Right atrium auricular region (tissue), 2 donors: Measurements from ENCODE around the gene MAGI1. TPM values are rescaled to one million over a fixed set of nuclear protein-coding genes. Genes with fewer than 3 reads are reported as not detected.

Experiments
- DNase-seq: peaks from one replicate; pipeline ENCODE4 v3.0.0-alpha.2; 2019; ENCODE audit warnings: low spot score
- H3K27ac ChIP-seq, 2 donors: fragments of 200-600 bp; sonication (generic); 1 replicate in 1 of 2; 2 replicates in 1 of 2; pipeline ENCODE4 v1.5.1; 2016 to 2019
- H3K27me3 ChIP-seq, 2 donors: fragments of 200-600 bp; sonication (generic); one replicate each; pipeline versions ENCODE4 v1.5.1 to v1.6.0; 2017 to 2019
- H3K36me3 ChIP-seq: fragments of 200-600 bp; sonication (generic); one replicate; pipeline ENCODE4 v1.5.1; 2016
- H3K4me1 ChIP-seq, 2 donors: fragments of 200-600 bp; sonication (generic); one replicate each; pipeline versions ENCODE4 v1.5.1 to v1.6.0; 2017 to 2019
- H3K4me3 ChIP-seq, 2 donors: fragments of 200-600 bp; sonication (generic); 1 replicate in 1 of 2; 2 replicates in 1 of 2; pipeline ENCODE4 v1.5.1; 2017 to 2019; ENCODE audit warnings: mild to moderate bottlenecking in 1 of 2, moderate library complexity in 1 of 2
- H3K9me3 ChIP-seq, 2 donors: fragments of 200-600 bp; sonication (generic); one replicate each; pipeline ENCODE4 v1.5.1; 2019
- total RNA-seq, 2 donors: library from RNA; depleted of rRNA; stranded (reverse); fragments of >200 nt; gene quantifications; one replicate each; pipeline ENCODE4 v1.1.0, GENCODE V29; 2016
- TF ChIP-seq, protein P1 (sequence below), 2 donors: fragments of 200-600 bp; sonication (generic); IDR thresholded peaks; one replicate each; pipeline ENCODE4 v1.5.1; 2019; ENCODE audit warnings: antibody characterized with exemption in 2 of 2

MAGI1 gene
- total RNA-seq, 2 donors from 2014 or later: 28.5 to 34.8 TPM

DNA sequence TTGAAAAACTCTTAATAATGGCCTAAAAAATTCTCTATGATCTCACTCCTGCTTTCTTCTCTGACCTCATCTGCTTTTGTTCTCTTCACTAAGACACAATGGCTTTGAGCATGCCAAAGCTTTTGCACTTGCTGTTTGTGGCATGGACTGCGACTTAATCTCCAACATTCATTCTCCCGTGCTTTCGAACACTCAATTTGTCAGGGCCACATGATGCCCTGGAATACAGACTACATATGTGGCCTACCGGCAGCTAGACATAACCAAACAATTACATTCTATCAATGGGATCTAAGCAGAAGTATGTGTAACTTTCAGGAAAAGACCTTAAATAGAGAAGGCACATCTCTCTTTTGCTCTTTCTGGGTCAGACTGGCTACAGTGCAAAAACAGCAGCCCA is 506.5 kb downstream of the MAGI1 start:
- Histone ChIP-seq H3K36me3 (no peaks in the 10 kb centered on the region), H3K27ac (no peak overlapping the region), H3K4me1 (peaks cover 0 to 11% of the 10 kb centered on the region in 2 donors), H3K27me3 (no peaks in the 10 kb centered on the region), H3K4me3 (no peak overlapping the region), H3K9me3 (no peaks in the 10 kb centered on the region)
- DNase-seq: no peak
- TF ChIP-seq, protein P1, sequence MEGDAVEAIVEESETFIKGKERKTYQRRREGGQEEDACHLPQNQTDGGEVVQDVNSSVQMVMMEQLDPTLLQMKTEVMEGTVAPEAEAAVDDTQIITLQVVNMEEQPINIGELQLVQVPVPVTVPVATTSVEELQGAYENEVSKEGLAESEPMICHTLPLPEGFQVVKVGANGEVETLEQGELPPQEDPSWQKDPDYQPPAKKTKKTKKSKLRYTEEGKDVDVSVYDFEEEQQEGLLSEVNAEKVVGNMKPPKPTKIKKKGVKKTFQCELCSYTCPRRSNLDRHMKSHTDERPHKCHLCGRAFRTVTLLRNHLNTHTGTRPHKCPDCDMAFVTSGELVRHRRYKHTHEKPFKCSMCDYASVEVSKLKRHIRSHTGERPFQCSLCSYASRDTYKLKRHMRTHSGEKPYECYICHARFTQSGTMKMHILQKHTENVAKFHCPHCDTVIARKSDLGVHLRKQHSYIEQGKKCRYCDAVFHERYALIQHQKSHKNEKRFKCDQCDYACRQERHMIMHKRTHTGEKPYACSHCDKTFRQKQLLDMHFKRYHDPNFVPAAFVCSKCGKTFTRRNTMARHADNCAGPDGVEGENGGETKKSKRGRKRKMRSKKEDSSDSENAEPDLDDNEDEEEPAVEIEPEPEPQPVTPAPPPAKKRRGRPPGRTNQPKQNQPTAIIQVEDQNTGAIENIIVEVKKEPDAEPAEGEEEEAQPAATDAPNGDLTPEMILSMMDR (IDR thresholded peaks at IDR 0.05): no peak

DNA sequence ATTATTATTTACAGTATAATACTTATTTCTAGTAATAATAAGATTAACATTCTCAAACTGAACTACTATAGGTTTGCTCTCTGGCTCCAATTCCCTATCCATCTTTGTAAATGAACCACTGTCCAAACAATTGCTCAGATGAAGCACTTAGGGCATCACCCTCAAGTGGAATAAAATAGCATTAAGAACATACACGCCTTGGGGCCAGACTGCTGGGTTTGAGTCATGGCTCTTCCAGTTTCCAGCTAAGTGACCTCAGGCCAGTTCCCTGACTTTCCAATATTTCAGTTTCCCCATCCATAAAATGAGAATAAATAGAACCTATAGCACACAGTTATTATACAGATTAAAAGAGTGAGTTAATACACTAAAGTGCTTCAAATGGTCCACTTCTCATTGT is 507.2 kb downstream of the MAGI1 start:
- peaks cover 0 to 11% of the 10 kb centered on the region in 2 donors for H3K4me1 ChIP-seq
- no peak overlapping the region for H3K27ac ChIP-seq
- TF ChIP-seq, protein P1 (IDR thresholded peaks at IDR 0.05): no peak

DNA sequence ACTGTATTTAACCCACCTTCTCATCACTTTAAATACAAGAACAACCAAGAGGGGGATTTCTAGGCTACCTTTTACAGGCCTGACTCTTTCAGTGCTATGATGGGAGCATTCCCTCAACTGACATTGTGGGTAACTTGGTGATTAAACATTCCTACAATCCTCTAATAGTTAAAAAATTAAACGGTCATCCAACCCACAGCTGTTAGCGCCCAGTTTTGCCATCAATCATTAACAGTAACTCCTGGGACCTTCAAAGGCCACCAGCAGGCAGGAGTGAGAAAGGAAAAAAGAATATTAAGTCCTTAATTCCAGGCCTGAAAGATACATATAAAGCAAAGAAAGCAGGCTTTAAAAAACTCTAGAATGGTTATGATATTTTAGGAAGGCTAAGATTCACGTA is 512.1 kb downstream of the MAGI1 start:
- H3K4me3 ChIP-seq: no peak overlapping the region
- no peaks in the 10 kb centered on the region for H3K36me3 ChIP-seq
- DNase-seq: no peak
- H3K27ac ChIP-seq: no peak overlapping the region
- TF ChIP-seq, protein P1 (IDR thresholded peaks at IDR 0.05): no peak
- H3K27me3 ChIP-seq: no peaks in the 10 kb centered on the region
- no peaks in the 10 kb centered on the region for H3K9me3 ChIP-seq
- H3K4me1 ChIP-seq: peaks cover 0 to 19% of the 10 kb centered on the region in 2 donors

More for the DNA sequence above, 507.2 kb downstream of the MAGI1 start:
- Histone ChIP-seq H3K4me3 (no peak overlapping the region), H3K36me3 (no peaks in the 10 kb centered on the region), H3K27me3 (no peaks in the 10 kb centered on the region), H3K9me3 (no peaks in the 10 kb centered on the region)
- no peak for DNase-seq

DNA sequence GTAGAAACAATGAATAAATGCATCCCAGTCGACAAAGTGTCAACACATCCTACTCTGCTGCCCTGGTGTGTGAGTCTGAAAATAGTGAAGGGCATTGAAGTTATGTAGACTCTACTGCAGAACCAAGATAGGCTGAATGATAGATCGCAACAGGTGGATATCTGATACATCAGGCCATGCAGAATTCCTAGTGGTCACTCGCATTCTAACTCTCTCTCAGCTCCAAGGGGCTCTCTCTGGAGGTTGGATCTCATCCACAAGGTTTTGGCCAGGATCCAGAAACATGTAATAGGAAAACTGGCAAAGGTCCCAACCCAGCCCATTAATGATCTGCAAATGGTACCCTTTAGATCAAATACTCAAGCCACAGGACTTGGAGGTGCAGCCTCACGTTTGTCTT is 514.1 kb downstream of the MAGI1 start:
- no peak for DNase-seq
- H3K27ac ChIP-seq: no peak overlapping the region
- TF ChIP-seq, protein P1 (IDR thresholded peaks at IDR 0.05): no peak
- no peaks in the 10 kb centered on the region for H3K27me3 ChIP-seq
- no peak overlapping the region for H3K4me3 ChIP-seq
- no peaks in the 10 kb centered on the region for H3K9me3 ChIP-seq
- H3K36me3 ChIP-seq: no peaks in the 10 kb centered on the region
- H3K4me1 ChIP-seq: peaks cover 0 to 19% of the 10 kb centered on the region in 2 donors

DNA sequence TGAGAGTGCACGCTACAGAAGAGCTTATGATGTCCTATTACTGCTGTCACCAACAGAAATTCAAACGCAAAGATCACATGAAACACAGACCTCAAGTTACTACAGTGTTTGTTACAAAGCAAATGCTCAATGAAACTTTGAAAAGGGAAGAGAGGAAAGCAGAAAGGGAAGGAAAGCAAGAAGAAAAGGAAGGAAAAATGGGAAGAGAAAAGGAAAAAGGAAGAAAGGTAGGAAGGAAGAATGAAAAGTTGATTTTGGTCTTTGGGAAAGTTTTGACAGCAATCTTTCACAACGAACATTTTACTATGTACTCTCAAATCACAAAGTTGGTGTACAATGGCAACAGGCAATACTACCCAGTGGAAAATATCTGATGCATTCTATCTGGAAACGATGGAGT is 514.8 kb downstream of the MAGI1 start:
- Histone ChIP-seq H3K9me3 (no peaks in the 10 kb centered on the region), H3K27ac (no peak overlapping the region), H3K4me1 (peaks cover 0 to 19% of the 10 kb centered on the region in 2 donors), H3K36me3 (no peaks in the 10 kb centered on the region), H3K27me3 (no peaks in the 10 kb centered on the region), H3K4me3 (no peak overlapping the region)
- no peak for DNase-seq
- TF ChIP-seq, protein P1 (IDR thresholded peaks at IDR 0.05): no peak

DNA sequence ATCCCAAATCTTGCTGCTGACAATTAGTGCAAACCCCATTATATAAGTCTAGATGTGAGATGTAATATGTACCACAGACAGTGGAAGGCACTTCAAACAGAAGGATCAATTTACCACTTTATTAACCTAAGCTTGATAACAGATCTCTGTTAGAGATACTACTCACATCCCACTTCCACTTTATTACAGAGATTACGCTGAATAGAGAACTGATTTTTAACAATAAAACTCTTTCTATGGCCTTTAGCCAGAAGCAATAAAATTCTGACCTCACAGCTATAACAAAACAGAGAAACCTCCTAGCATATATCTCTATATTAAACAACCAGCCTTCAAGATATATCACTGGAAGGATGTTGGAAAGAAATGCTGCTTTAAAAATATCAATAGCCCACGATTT is 517.7 kb downstream of the MAGI1 start:
- H3K9me3 ChIP-seq: no peaks in the 10 kb centered on the region
- H3K36me3 ChIP-seq: no peaks in the 10 kb centered on the region
- H3K27me3 ChIP-seq: no peaks in the 10 kb centered on the region
- peaks cover 0 to 19% of the 10 kb centered on the region in 2 donors for H3K4me1 ChIP-seq
- H3K4me3 ChIP-seq: no peak overlapping the region
- no peak overlapping the region for H3K27ac ChIP-seq
- TF ChIP-seq, protein P1 (IDR thresholded peaks at IDR 0.05): no peak
- DNase-seq: no peak
